Raji (cell line): ENCODE results near the gene FXYD7.

ENCODE experiments used
- POLR2A ChIP-seq: IDR thresholded peaks from 2 replicates; pipeline ENCODE4 v1.6.1; 2011; ENCODE audit warnings: low read depth, low read length, control low read depth; ENCODE audit not compliant: insufficient read depth

FXYD7 gene

GRCh38 chr19:35184267-35184666 is 41.2 kb downstream of the FXYD7 start:
- TF ChIP-seq POLR2A = no peak

DNA sequence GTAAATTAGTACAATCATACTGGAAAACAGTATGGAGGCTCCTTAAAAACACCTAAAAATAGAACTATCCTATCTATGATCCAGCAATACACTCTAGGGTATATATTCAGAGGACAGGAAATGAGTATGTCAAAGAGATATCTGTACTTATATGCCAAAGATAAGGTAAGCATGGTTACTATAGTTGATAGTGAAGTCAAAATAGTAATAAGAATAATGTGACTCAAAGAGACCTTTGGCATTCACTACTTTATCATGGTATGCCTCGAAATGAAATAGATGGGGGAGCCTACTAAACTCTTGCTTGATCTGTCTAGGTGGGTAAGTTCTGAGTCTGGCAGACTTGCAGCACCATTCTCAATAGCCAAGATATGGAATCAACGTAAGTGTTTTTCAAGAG is 41.8 kb downstream of the FXYD7 start:
- no peak for TF ChIP-seq POLR2A

- no peak for TF ChIP-seq POLR2A
Measured at GRCh38 chr19:35194012-35194984, 51.2 kb downstream of the FXYD7 start.

DNA sequence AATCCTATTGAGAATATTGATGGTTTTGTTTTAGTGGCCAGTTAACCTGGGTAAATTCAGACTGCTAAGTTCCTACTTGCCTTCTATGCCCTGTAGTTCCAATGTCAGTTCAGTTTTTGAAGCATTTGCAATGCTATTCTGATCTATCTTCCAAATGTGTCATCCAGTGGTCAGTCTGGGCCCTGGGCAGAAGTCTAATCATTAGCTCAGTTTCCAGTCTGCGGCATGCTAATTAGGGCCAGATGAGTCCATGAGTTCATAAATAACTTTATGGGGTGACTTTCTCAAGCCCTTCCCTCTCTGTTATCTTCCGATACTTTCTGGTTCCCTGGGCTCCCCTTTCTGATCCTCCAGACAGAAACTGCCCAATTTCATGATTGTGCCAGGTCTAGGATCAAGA is 52.8 kb downstream of the FXYD7 start:
- TF ChIP-seq POLR2A = no peak

GRCh38 chr19:35199481-35199880 is 56.4 kb downstream of the FXYD7 start:
- no peak for TF ChIP-seq POLR2A

- TF ChIP-seq POLR2A = no peak
Measured at GRCh38 chr19:35202722-35203688, 60.0 kb downstream of the FXYD7 start.
